NB4 (cell line): ENCODE data around the gene KCNAB2.

Source experiments
- TF ChIP-seq, protein P1 (sequence below): IDR thresholded peaks from one replicate; pipeline ENCODE4 v1.5.1; 2012; ENCODE audit warnings: low read depth, low read length
- TF ChIP-seq, protein P2 (sequence below): IDR thresholded peaks from 2 replicates; pipeline ENCODE4 v1.6.1; 2011; ENCODE audit warnings: low read depth, low read length

- TF ChIP-seq, protein P1, sequence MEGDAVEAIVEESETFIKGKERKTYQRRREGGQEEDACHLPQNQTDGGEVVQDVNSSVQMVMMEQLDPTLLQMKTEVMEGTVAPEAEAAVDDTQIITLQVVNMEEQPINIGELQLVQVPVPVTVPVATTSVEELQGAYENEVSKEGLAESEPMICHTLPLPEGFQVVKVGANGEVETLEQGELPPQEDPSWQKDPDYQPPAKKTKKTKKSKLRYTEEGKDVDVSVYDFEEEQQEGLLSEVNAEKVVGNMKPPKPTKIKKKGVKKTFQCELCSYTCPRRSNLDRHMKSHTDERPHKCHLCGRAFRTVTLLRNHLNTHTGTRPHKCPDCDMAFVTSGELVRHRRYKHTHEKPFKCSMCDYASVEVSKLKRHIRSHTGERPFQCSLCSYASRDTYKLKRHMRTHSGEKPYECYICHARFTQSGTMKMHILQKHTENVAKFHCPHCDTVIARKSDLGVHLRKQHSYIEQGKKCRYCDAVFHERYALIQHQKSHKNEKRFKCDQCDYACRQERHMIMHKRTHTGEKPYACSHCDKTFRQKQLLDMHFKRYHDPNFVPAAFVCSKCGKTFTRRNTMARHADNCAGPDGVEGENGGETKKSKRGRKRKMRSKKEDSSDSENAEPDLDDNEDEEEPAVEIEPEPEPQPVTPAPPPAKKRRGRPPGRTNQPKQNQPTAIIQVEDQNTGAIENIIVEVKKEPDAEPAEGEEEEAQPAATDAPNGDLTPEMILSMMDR = no peak
- TF ChIP-seq, protein P2, sequence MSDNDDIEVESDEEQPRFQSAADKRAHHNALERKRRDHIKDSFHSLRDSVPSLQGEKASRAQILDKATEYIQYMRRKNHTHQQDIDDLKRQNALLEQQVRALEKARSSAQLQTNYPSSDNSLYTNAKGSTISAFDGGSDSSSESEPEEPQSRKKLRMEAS = no peak
Measured at GRCh38 chr1:6007318-6008083, 38.2 kb upstream of the KCNAB2 start.
